HCT116 (cell line): ENCODE data around the gene TK1. TPM values are rescaled to one million over a fixed set of nuclear protein-coding genes. Genes with fewer than 3 reads are reported as not detected.

Experiments used
- ATAC-seq: fragments of 200-7000 bp; cut with Tn5 transposase; 2 replicates; pipeline ENCODE4 v1.9.1; 2020; ENCODE audit warnings: mild to moderate bottlenecking, moderate library complexity
- Bru-seq: library from RNA; stranded (reverse); fragments of 400-500 nt; gene quantifications from one replicate; lab custom pipeline; 2021; lab: Mats Ljungman, UMichigan
- BruChase-seq, 2 experiments: library from RNA; stranded (reverse); fragments of 400-500 nt; gene quantifications; one replicate each; lab custom pipeline; 2021; lab: Mats Ljungman, UMichigan
- BruUV-seq: library from RNA; stranded (reverse); fragments of 400-500 nt; replicated peaks from 2 replicates; lab custom pipeline; 2021; lab: Mats Ljungman, UMichigan
- CTCF ChIA-PET: fragments of 300-600 bp; sonication (Branson Sonifier 250); formaldehyde crosslinking; loops from one replicate; lab custom pipeline; 2021; ENCODE audit warnings: antibody characterized with exemption; lab: Charles Lee
- POLR2A ChIA-PET: fragments of 300-600, 350-600 bp; sonication (Branson Sonifier 250); formaldehyde crosslinking; loops from one replicate; lab custom pipeline; 2021; ENCODE audit warnings: antibody characterized with exemption; lab: Charles Lee
- RAD21 ChIA-PET, 2 experiments: fragments of 300-600 bp; sonication (Branson Sonifier 250); formaldehyde crosslinking; loops; one replicate each; lab custom pipeline; 2023; ENCODE audit warnings: low total read pairs in 2 of 2; ENCODE audit not compliant: uncharacterized antibody in 2 of 2, unreplicated experiment in 2 of 2, low non-redundant PET in 1 of 2; lab: Charles Lee
- DNase-seq: peaks from one replicate; pipeline ENCODE4 v3.0.0-alpha.2; 2010; ENCODE audit warnings: low read depth, low spot score
- H2AFZ ChIP-seq: fragments of 200-600 bp; shearing (Covaris generic), sonication (generic); 2 replicates; pipeline ENCODE4 v1.6.1; 2017; ENCODE audit warnings: low read depth, mixed run types, mixed read lengths, antibody characterized with exemption, low read length; ENCODE audit not compliant: poor library complexity, severe bottlenecking
- H3K27ac ChIP-seq: 2 replicates; pipeline ENCODE4 v1.5.1; 2012; ENCODE audit warnings: low read depth, low read length
- H3K27me3 ChIP-seq: fragments of 200-600 bp; sonication (generic); 2 replicates; pipeline ENCODE4 v1.6.1; 2016; ENCODE audit warnings: mixed run types, low read length, mixed read lengths; ENCODE audit not compliant: insufficient read depth
- H3K36me3 ChIP-seq, 2 experiments: fragments of 200-500 bp in 1 of 2; fragments of 200-600 bp in 1 of 2; sonication (Bioruptor generic) in 1 of 2; sonication (generic) in 1 of 2; 2 replicates each; pipeline versions ENCODE4 v1.5.1 to v1.6.1; 2014 to 2016; ENCODE audit warnings: low read length in 2 of 2, inconsistent platforms in 1 of 2, mixed read lengths in 1 of 2, mixed run types in 1 of 2; ENCODE audit not compliant: insufficient read depth in 2 of 2, control insufficient read depth in 1 of 2
- H3K4me1 ChIP-seq, 2 experiments: fragments of 200-600 bp in 1 of 2; sonication (generic) in 1 of 2; 2 replicates each; pipeline versions ENCODE4 v1.5.1 to v1.6.1; 2012 to 2017; ENCODE audit warnings: low read length in 2 of 2, inconsistent platforms in 1 of 2, mild to moderate bottlenecking in 1 of 2, mixed read lengths in 1 of 2, mixed run types in 1 of 2, moderate library complexity in 1 of 2; ENCODE audit not compliant: insufficient read depth in 2 of 2, control insufficient read depth in 1 of 2
- H3K4me2 ChIP-seq: fragments of 200-600 bp; sonication (generic); 2 replicates; pipeline ENCODE4 v1.6.1; 2017; ENCODE audit warnings: mixed run types, low read length, mixed read lengths
- H3K4me3 ChIP-seq, 2 experiments: fragments of 200-600 bp in 1 of 2; sonication (generic) in 1 of 2; replicated peaks in 1 of 2; 2 replicates each; pipeline ENCODE4 v1.5.1; 2011 to 2016; ENCODE audit warnings: low read length in 2 of 2, control low read depth in 1 of 2, low read depth in 1 of 2, mild to moderate bottlenecking in 1 of 2, mixed read lengths in 1 of 2, mixed run types in 1 of 2
- H3K79me2 ChIP-seq: fragments of 200-600 bp; sonication (generic); 2 replicates; pipeline ENCODE4 v1.6.1; 2017; ENCODE audit warnings: mild to moderate bottlenecking, mixed run types, low read length, moderate library complexity, mixed read lengths; ENCODE audit not compliant: insufficient read depth
- H3K9ac ChIP-seq: fragments of 200-600 bp; sonication (generic); 2 replicates; pipeline ENCODE4 v1.6.1; 2016; ENCODE audit warnings: low read length, mixed read lengths
- H3K9me2 ChIP-seq: fragments of 200-600 bp; sonication (generic), shearing (Covaris generic); 2 replicates; pipeline ENCODE4 v1.6.1; 2017; ENCODE audit warnings: mixed run types, mild to moderate bottlenecking, moderate library complexity; ENCODE audit not compliant: insufficient read depth
- H3K9me3 ChIP-seq, 2 experiments: fragments of 200-500 bp in 1 of 2; fragments of 200-600 bp in 1 of 2; sonication (Bioruptor generic) in 1 of 2; sonication (generic) in 1 of 2; 2 replicates each; pipeline ENCODE4 v1.6.1; 2014 to 2017; ENCODE audit warnings: low read length in 2 of 2, mixed read lengths in 2 of 2, inconsistent platforms in 1 of 2, low read depth in 1 of 2, mild to moderate bottlenecking in 1 of 2, mixed run types in 1 of 2, moderate library complexity in 1 of 2; ENCODE audit not compliant: control insufficient read depth in 1 of 2, insufficient read depth in 1 of 2
- H4K20me1 ChIP-seq: fragments of 200-600 bp; sonication (generic), shearing (Covaris generic); 2 replicates; pipeline ENCODE4 v1.6.1; 2017; ENCODE audit warnings: mixed run types, mild to moderate bottlenecking, moderate library complexity; ENCODE audit not compliant: insufficient read depth
- CBX3 ChIP-seq: IDR thresholded peaks from 2 replicates; pipeline ENCODE4 v1.6.1; 2012; ENCODE audit warnings: low read depth
- CEBPB ChIP-seq: IDR thresholded peaks from 2 replicates; pipeline ENCODE4 v1.6.1; 2012; ENCODE audit warnings: low read depth
- CTCF ChIP-seq, 3 experiments: fragments of 200-600 bp in 1 of 3; sonication (generic) in 1 of 3; IDR thresholded peaks in 2 of 3; conservative IDR thresholded peaks in 1 of 3; 2 replicates each; pipeline ENCODE4 v1.5.1; 2012 to 2017; ENCODE audit warnings: low read depth in 2 of 3, low read length in 2 of 3, antibody characterized with exemption in 1 of 3, borderline replicate concordance in 1 of 3, control low read depth in 1 of 3, mild to moderate bottlenecking in 1 of 3, mixed read lengths in 1 of 3, mixed run types in 1 of 3, moderate library complexity in 1 of 3; ENCODE audit not compliant: insufficient read depth in 1 of 3
- EGR1 ChIP-seq: IDR thresholded peaks from 2 replicates; pipeline ENCODE4 v1.6.1; 2012; ENCODE audit warnings: low read depth
- ELF1 ChIP-seq: IDR thresholded peaks from 2 replicates; pipeline ENCODE4 v1.6.1; 2012; ENCODE audit warnings: low read depth, borderline replicate concordance
- EZH2 ChIP-seq: fragments of 200-600 bp; sonication (generic); IDR thresholded peaks from 2 replicates; pipeline ENCODE4 v1.6.1; 2017; ENCODE audit warnings: antibody characterized with exemption, mixed run types
- EZH2phosphoT487 ChIP-seq: fragments of 200-600 bp; IDR thresholded peaks from 2 replicates; pipeline ENCODE4 v1.6.1; 2018; ENCODE audit warnings: antibody characterized with exemption, borderline replicate concordance
- FOSL1 ChIP-seq: IDR thresholded peaks from 2 replicates; pipeline ENCODE4 v1.6.1; 2012; ENCODE audit warnings: low read depth
- MAX ChIP-seq: IDR thresholded peaks from 2 replicates; pipeline ENCODE4 v1.6.1; 2012
- POLR2A ChIP-seq: IDR thresholded peaks from 2 replicates; pipeline ENCODE4 v1.7.0; 2011; ENCODE audit warnings: borderline replicate concordance; ENCODE audit not compliant: insufficient read depth, insufficient read length; ENCODE audit errors: extremely low read depth
- POLR2AphosphoS5 ChIP-seq: IDR thresholded peaks from 2 replicates; pipeline ENCODE4 v1.6.1; 2011; ENCODE audit warnings: mild to moderate bottlenecking, low read depth, low read length, moderate library complexity
- RAD21 ChIP-seq: IDR thresholded peaks from 2 replicates; pipeline ENCODE4 v1.6.1; 2012; ENCODE audit warnings: low read depth, mild to moderate bottlenecking
- REST ChIP-seq: IDR thresholded peaks from 2 replicates; pipeline ENCODE4 v1.6.1; 2012; ENCODE audit warnings: low read depth
- SIN3A ChIP-seq: IDR thresholded peaks from 2 replicates; pipeline ENCODE4 v1.6.1; 2012; ENCODE audit warnings: low read depth
- SP1 ChIP-seq: IDR thresholded peaks from 2 replicates; pipeline ENCODE4 v1.6.1; 2012; ENCODE audit warnings: low read depth
- SRF ChIP-seq: IDR thresholded peaks from 2 replicates; pipeline ENCODE4 v1.6.1; 2012; ENCODE audit warnings: low read depth
- TCF7L2 ChIP-seq: IDR thresholded peaks from 2 replicates; pipeline ENCODE4 v1.7.0; 2011; ENCODE audit warnings: borderline replicate concordance, inconsistent platforms; ENCODE audit not compliant: insufficient read depth, insufficient read length; ENCODE audit errors: extremely low read depth
- YY1 ChIP-seq: IDR thresholded peaks from 2 replicates; pipeline ENCODE4 v1.6.1; 2011; ENCODE audit warnings: low read length, low read depth, moderate library complexity, mild to moderate bottlenecking; ENCODE audit not compliant: insufficient replicate concordance; ENCODE audit errors: extremely low read depth
- ZFX ChIP-seq: fragments of 450-650 bp; IDR thresholded peaks from 2 replicates; pipeline ENCODE4 v1.6.1; 2017
- intact Hi-C: fragments of 100-400 bp; cut with micrococcal nuclease; formaldehyde crosslinking; loops from 2 replicates; pipeline ENCODE4 v1.10.0; 2022
- long read RNA-seq: library from polyadenylated mRNA; unstranded; transcript quantifications from one replicate; pipeline ENCODE4 v2.0.0, GENCODE V29; 2021; ENCODE audit not compliant: unreplicated experiment
- polyA plus RNA-seq: library from polyadenylated mRNA; unstranded; fragments of >200 nt; gene quantifications from 2 replicates; pipeline ENCODE4 v1.2.1, GENCODE V29; 2012; ENCODE audit warnings: missing spikeins
- total RNA-seq: library from RNA; stranded (reverse); gene quantifications from one replicate; pipeline ENCODE4 v1.2.1, GENCODE V29; 2021; ENCODE audit not compliant: unreplicated experiment

Gene TK1
- 315 TPM for total RNA-seq
- 372 and 415 TPM in 2 replicates for polyA plus RNA-seq
- percentile 82 among the genes with signal in this experiment for Bru-seq, nascent RNA
- percentile 86 among the genes with signal in this experiment for BruChase-seq, experiment 1, labeled RNA remaining after a 6-hour chase
- BruChase-seq, experiment 2, labeled RNA remaining after a 2-hour chase = percentile 73 among the genes with signal in this experiment
- long read RNA-seq, transcript TK1-203 (6 exons, 1,681 nt) = minor isoform, 9 of 995 reads
- long read RNA-seq, transcript TK1-201 (7 exons, 1,628 nt) = major isoform, 861 of 995 reads
- long read RNA-seq, partial matches to known transcripts = 39 of 995 reads
- long read RNA-seq, other reads (novel, unspliced or antisense) = 78 of 995 reads

- Histone ChIP-seq H3K27ac (peak within 1 kb of the TSS; percentile 78), H3K4me1 (peaks cover 22 to 55% of the 10 kb centered on the region in 2 experiments), H3K9me2 (no peaks in the 10 kb centered on the region), H3K4me3 (peak within 1 kb of the TSS; percentile 94 to 95), H3K4me2 (peak within 1 kb of the TSS; percentile 99), H4K20me1 (0 out of 2 replicates have a peak, but pooled peaks cover 3% of the 10 kb centered on the region), H3K9me3 (no peaks in the 10 kb centered on the region), H3K36me3 (peaks cover 30 to 42% of the 10 kb centered on the region in 2 experiments), H3K9ac (peak within 1 kb of the TSS; percentile 98), H2AFZ (no peak within 1 kb of the TSS), H3K79me2 (peaks cover 79% of the 10 kb centered on the region), H3K27me3 (no peaks in the 10 kb centered on the region)
- ChIA-PET CTCF (interaction anchor here (0.8 to 2.8 kb wide), 18 partner anchors 9 to 235 kb away, joined by 3 to 14 read pairs (median 5); no protein-coding TSS in a partner anchor), POLR2A (interaction anchor here (0.6 to 4.1 kb wide), 35 partner anchors 9 to 229 kb away, joined by 3 to 77 read pairs (median 4); partner anchors contain the start of genes BIRC5, TMC6, TMC8 and TNRC6C), RAD21 (interaction anchor here (0.5 to 1.4 kb wide), 6 partner anchors 20 to 102 kb away, joined by 3 to 9 read pairs (median 4); partner anchors contain the start of gene TMC6 (in 1 of the 2))
- no TSS peak for BruUV-seq
- ATAC-seq = peak; percentile 88
- intact Hi-C loops = loop anchor here (1.0 to 2.0 kb wide), 3 partner anchors 18 to 47 kb away; partner anchors contain the start of genes BIRC5 and SYNGR2
- DNase-seq = peak; percentile 99
- TF ChIP-seq CBX3 (no peak), FOSL1 (no peak), SRF (no peak), EGR1 (peak; percentile 88), POLR2A (peak; percentile 99), RAD21 (no peak), REST (no peak), CEBPB (no peak), ZFX (peak; percentile 33; the same call in 1 of the 2 replicates), ELF1 (no peak), POLR2AphosphoS5 (peak; percentile 100), EZH2 (no peak), YY1 (peak; percentile 98), SP1 (peak; percentile 95), CTCF (IDR thresholded peaks at IDR 0.05 in 2 of 3, conservative IDR thresholded peaks at IDR 0.05 in 1 of 3; ENCODE audit: borderline replicate concordance in 1 of 3, insufficient read depth in 1 of 3, low read depth in 2 of 3, low read length in 2 of 3) (peak; percentile 34 to 95 (median 74); a peak in 5 of 6 replicates), MAX (peak; percentile 89), TCF7L2 (peak; percentile 30), EZH2phosphoT487 (no peak), SIN3A (peak; percentile 96)
Measured at GRCh38 chr17:78186692-78187595, at the start of gene TK1, which contains the start of gene AFMID. TSS of gene TK1 (minus strand) at chr17:78187052. CDS start at chr17:78186994, 58 bp downstream. TSS of gene AFMID (plus strand) at chr17:78187362. CDS start at chr17:78187371, 9 bp downstream.
